Ishikawa (cell line): ENCODE results near the gene RGL1.

Experiments used
- CEBPB ChIP-seq: IDR thresholded peaks from 2 replicates; pipeline ENCODE4 v1.6.1; 2012
- CREB1 ChIP-seq: IDR thresholded peaks from 2 replicates; pipeline ENCODE4 v1.6.1; 2012; ENCODE audit warnings: low read depth
- EGR1 ChIP-seq: IDR thresholded peaks from 2 replicates; pipeline ENCODE4 v1.6.1; 2012
- EP300 ChIP-seq: IDR thresholded peaks from 2 replicates; pipeline ENCODE4 v1.6.1; 2012; ENCODE audit warnings: borderline replicate concordance
- FOXM1 ChIP-seq: IDR thresholded peaks from 2 replicates; pipeline ENCODE4 v1.6.1; 2012; ENCODE audit warnings: low read depth, borderline replicate concordance
- MAX ChIP-seq: IDR thresholded peaks from 2 replicates; pipeline ENCODE4 v1.6.1; 2012
- NFIC ChIP-seq: IDR thresholded peaks from 2 replicates; pipeline ENCODE4 v1.6.1; 2012
- RAD21 ChIP-seq: IDR thresholded peaks from 2 replicates; pipeline ENCODE4 v1.6.1; 2012; ENCODE audit warnings: low read depth
- REST ChIP-seq: IDR thresholded peaks from 2 replicates; pipeline ENCODE4 v1.6.1; 2012; ENCODE audit warnings: low read depth, mild to moderate bottlenecking
- TAF1 ChIP-seq: IDR thresholded peaks from 2 replicates; pipeline ENCODE4 v1.6.1; 2012; ENCODE audit warnings: low read depth, mild to moderate bottlenecking
- TCF12 ChIP-seq: IDR thresholded peaks from 2 replicates; pipeline ENCODE4 v1.6.1; 2012; ENCODE audit warnings: low read depth
- TEAD4 ChIP-seq: IDR thresholded peaks from 2 replicates; pipeline ENCODE4 v1.6.1; 2012
- USF1 ChIP-seq: IDR thresholded peaks from 2 replicates; pipeline ENCODE4 v1.6.1; 2012
- YY1 ChIP-seq: IDR thresholded peaks from 2 replicates; pipeline ENCODE4 v1.6.1; 2012; ENCODE audit warnings: low read depth
- ZBTB7A ChIP-seq: IDR thresholded peaks from 2 replicates; pipeline ENCODE4 v1.6.1; 2012; ENCODE audit warnings: low read depth

The RGL1 gene

GRCh38 chr1:183832459-183832858 lies 27.5 kb downstream of the RGL1 start:
- TF ChIP-seq REST (no peak), TAF1 (no peak), MAX (no peak), EGR1 (no peak), NFIC (no peak), TEAD4 (no peak), CEBPB (no peak), RAD21 (no peak), FOXM1 (no peak), YY1 (no peak), CREB1 (no peak), ZBTB7A (no peak)

- TF ChIP-seq RAD21 (no peak), EGR1 (no peak), TEAD4 (no peak), ZBTB7A (no peak)
Measured at GRCh38 chr1:183834568-183834967, 29.6 kb downstream of the RGL1 start.

- TF ChIP-seq TEAD4: no peak
- TF ChIP-seq TCF12: no peak
- TF ChIP-seq ZBTB7A: no peak
- TF ChIP-seq TAF1: no peak
- TF ChIP-seq USF1: no peak
- TF ChIP-seq EP300: no peak
- TF ChIP-seq EGR1: no peak
- TF ChIP-seq RAD21: no peak
- no peak for TF ChIP-seq MAX
- TF ChIP-seq YY1: no peak
- no peak for TF ChIP-seq FOXM1
Measured at GRCh38 chr1:183836598-183836997, 31.7 kb downstream of the RGL1 start.

- TF ChIP-seq FOXM1: no peak
- TF ChIP-seq NFIC: no peak
- no peak for TF ChIP-seq EP300
- no peak for TF ChIP-seq YY1
- no peak for TF ChIP-seq ZBTB7A
- TF ChIP-seq CEBPB: no peak
- no peak for TF ChIP-seq USF1
Measured at GRCh38 chr1:183837062-183837461, 32.1 kb downstream of the RGL1 start.

- TF ChIP-seq TEAD4 (no peak), CREB1 (no peak), MAX (no peak), CEBPB (no peak), RAD21 (no peak), USF1 (no peak), YY1 (no peak), ZBTB7A (no peak), EP300 (no peak), NFIC (no peak), TAF1 (no peak), TCF12 (no peak), EGR1 (no peak), REST (no peak), FOXM1 (no peak)
Measured at GRCh38 chr1:183838221-183838620, 33.3 kb downstream of the RGL1 start.

- TF ChIP-seq MAX (no peak), REST (no peak), EP300 (no peak)
Measured at GRCh38 chr1:183840140-183840539, 35.2 kb downstream of the RGL1 start.
